CD14-positive monocyte (primary cell): ENCODE data around the gene EYS. TPM values are rescaled to one million over a fixed set of nuclear protein-coding genes. Genes with fewer than 3 reads are reported as not detected.

Source experiments
- DNase-seq, 3 donors: peaks; one replicate each; pipeline ENCODE4 v3.0.0-alpha.2; 2011 to 2022
- H2AFZ ChIP-seq: 2 replicates; pipeline ENCODE4 v1.6.0; 2012; ENCODE audit warnings: mild to moderate bottlenecking, low read depth, low read length, inconsistent platforms; ENCODE audit not compliant: insufficient read depth, poor library complexity, severe bottlenecking
- H3K27ac ChIP-seq, 2 donors: 1 replicate in 1 of 2; 2 replicates in 1 of 2; pipeline ENCODE4 v1.5.1; 2012 to 2013; ENCODE audit warnings: low read length in 2 of 2, control low read depth in 1 of 2, inconsistent platforms in 1 of 2, low read depth in 1 of 2, mild to moderate bottlenecking in 1 of 2
- H3K27me3 ChIP-seq, 2 donors: one replicate each; pipeline versions ENCODE4 v1.6.0 to v1.6.1; 2011 to 2013; ENCODE audit warnings: low read length in 2 of 2; ENCODE audit not compliant: control insufficient read depth in 2 of 2, insufficient read depth in 2 of 2
- H3K36me3 ChIP-seq, 2 donors: replicated peaks in 1 of 2; 1 replicate in 1 of 2; 2 replicates in 1 of 2; pipeline versions ENCODE4 v1.5.1 to v1.6.1; 2012 to 2013; ENCODE audit warnings: low read length in 2 of 2, control low read depth in 1 of 2, inconsistent platforms in 1 of 2, mild to moderate bottlenecking in 1 of 2; ENCODE audit not compliant: insufficient read depth in 2 of 2, control insufficient read depth in 1 of 2
- H3K4me1 ChIP-seq, 2 donors: 1 replicate in 1 of 2; 2 replicates in 1 of 2; pipeline versions ENCODE4 v1.5.1 to v1.6.1; 2012 to 2013; ENCODE audit warnings: low read length in 2 of 2, control low read depth in 1 of 2, inconsistent platforms in 1 of 2, mild to moderate bottlenecking in 1 of 2, moderate library complexity in 1 of 2; ENCODE audit not compliant: insufficient read depth in 2 of 2, control insufficient read depth in 1 of 2
- H3K4me2 ChIP-seq: replicated peaks from 2 replicates; pipeline ENCODE3; 2012; ENCODE audit warnings: low read length, moderate library complexity, mild to moderate bottlenecking; ENCODE audit not compliant: poor library complexity, severe bottlenecking; ENCODE audit errors: extremely low read depth
- H3K4me3 ChIP-seq, 3 experiments: fragments of 200-600 bp in 1 of 3; sonication (generic) in 1 of 3; replicated peaks in 1 of 3; 1 replicate in 2 of 3; 2 replicates in 1 of 3; pipeline ENCODE4 v1.5.1; 2011 to 2013; ENCODE audit warnings: low read length in 3 of 3, mild to moderate bottlenecking in 3 of 3, control low read depth in 2 of 3, low read depth in 2 of 3, inconsistent platforms in 1 of 3, moderate library complexity in 1 of 3
- H3K79me2 ChIP-seq: 2 replicates; pipeline ENCODE4 v1.6.0; 2012; ENCODE audit warnings: mild to moderate bottlenecking, control low read depth, inconsistent platforms, low read length, moderate library complexity; ENCODE audit not compliant: insufficient read depth
- H3K9ac ChIP-seq: 2 replicates; pipeline ENCODE4 v1.6.0; 2017; ENCODE audit warnings: low read length, mild to moderate bottlenecking; ENCODE audit not compliant: insufficient read depth, poor library complexity, severe bottlenecking
- H3K9me3 ChIP-seq, 2 donors: replicated peaks in 1 of 2; 1 replicate in 1 of 2; 2 replicates in 1 of 2; pipeline versions ENCODE4 v1.5.1 to v1.6.1; 2012 to 2013; ENCODE audit warnings: low read length in 2 of 2, control low read depth in 1 of 2; ENCODE audit not compliant: control insufficient read depth in 1 of 2, insufficient read depth in 1 of 2
- H4K20me1 ChIP-seq: 2 replicates; pipeline ENCODE4 v1.6.0; 2012; ENCODE audit warnings: mild to moderate bottlenecking, low read length, control low read depth, moderate library complexity; ENCODE audit not compliant: insufficient read depth
- H3K27ac Mint-ChIP-seq, 7 donors: one replicate each; pipeline ENCODE4 v1.8.0; 2020; ENCODE audit warnings: mild to moderate bottlenecking in 7 of 7, mixed read lengths in 7 of 7, moderate library complexity in 6 of 7, inconsistent platforms in 2 of 7
- H3K27me3 Mint-ChIP-seq, 3 donors: one replicate each; pipeline ENCODE4 v1.8.0; 2021 to 2022; ENCODE audit warnings: low read depth in 3 of 3, mild to moderate bottlenecking in 3 of 3, mixed read lengths in 3 of 3, moderate library complexity in 3 of 3, inconsistent platforms in 1 of 3
- H3K36me3 Mint-ChIP-seq, 2 donors: one replicate each; pipeline ENCODE4 v1.8.0; 2020; ENCODE audit warnings: mixed read lengths in 2 of 2, inconsistent platforms in 1 of 2, mild to moderate bottlenecking in 1 of 2
- H3K4me1 Mint-ChIP-seq: one replicate; pipeline ENCODE4 v1.8.0; 2020; ENCODE audit warnings: mild to moderate bottlenecking, mixed read lengths
- H3K4me3 Mint-ChIP-seq, 2 donors: one replicate each; pipeline ENCODE4 v1.8.0; 2020; ENCODE audit warnings: mild to moderate bottlenecking in 2 of 2, mixed read lengths in 2 of 2, moderate library complexity in 1 of 2
- H3K9me3 Mint-ChIP-seq, 7 donors: one replicate each; pipeline ENCODE4 v1.8.0; 2020 to 2022; ENCODE audit warnings: mixed read lengths in 7 of 7, mild to moderate bottlenecking in 6 of 7, moderate library complexity in 6 of 7, inconsistent platforms in 2 of 7
- CTCF ChIP-seq: fragments of 200-600 bp; IDR thresholded peaks from one replicate; pipeline ENCODE4 v1.8.0; 2022; ENCODE audit warnings: antibody characterized with exemption, mild to moderate bottlenecking
- WGBS: methylation state at CpG from one replicate; pipeline ENCODE4 v1.1.5; 2013; ENCODE audit warnings: missing lambda C conversion rate; ENCODE audit not compliant: insufficient coverage; 5-methylcytosine and 5-hydroxymethylcytosine counted together
- intact Hi-C, 2 donors: fragments of 100-400 bp; cut with micrococcal nuclease; formaldehyde crosslinking; loops; one replicate each; pipeline versions ENCODE4 v1.15.0 to v1.15.1; 2023
- polyA plus RNA-seq, 3 donors: library from polyadenylated mRNA; depleted of rRNA in 1 of 3; unstranded in 2 of 3; stranded (reverse) in 1 of 3; fragments of 300-500 nt in 2 of 3; fragments of >200 nt in 1 of 3; fragmentation: Illumina TruSeq in 2 of 3; gene quantifications; 1 replicate in 2 of 3; 2 replicates in 1 of 3; pipeline ENCODE4 v1.2.3, GENCODE V29; 2012 to 2021

The EYS gene
- polyA plus RNA-seq, 3 donors = 0.01 to 0.03 TPM; not detected in 1

- Histone ChIP-seq H3K79me2 (no peaks in the 10 kb centered on the region), H3K4me2 (no peak overlapping the region), H3K27ac (no peak overlapping the region), H4K20me1 (no peaks in the 10 kb centered on the region), H3K36me3 (no peaks in the 10 kb centered on the region), H3K27me3 (no peaks in the 10 kb centered on the region), H3K9me3 (no peaks in the 10 kb centered on the region), H3K4me1 (no peaks in the 10 kb centered on the region), H3K4me3 (no peak overlapping the region), H2AFZ (no peak overlapping the region), H3K9ac (no peak overlapping the region)
- H3K27me3 Mint-ChIP-seq = no peaks in the 10 kb centered on the region
- H3K36me3 Mint-ChIP-seq = no peaks in the 10 kb centered on the region
- H3K4me1 Mint-ChIP-seq = no peaks in the 10 kb centered on the region
- H3K9me3 Mint-ChIP-seq = peaks cover 0 to 1% (median 0%) of the 10 kb centered on the region in 7 donors
- no peak overlapping the region for H3K4me3 Mint-ChIP-seq
- intact Hi-C loops = no loop called here
- DNase-seq = no peak
- 64% methylated on average over 2 of the region's 4 CpGs for whole genome bisulfite sequencing
- no peak for TF ChIP-seq CTCF
- no peak overlapping the region for H3K27ac Mint-ChIP-seq
Measured at GRCh38 chr6:64985726-64986125, 721.3 kb downstream of the EYS start.

- no peaks in the 10 kb centered on the region for H3K9me3 ChIP-seq
- no peaks in the 10 kb centered on the region for H3K4me1 Mint-ChIP-seq
- H3K79me2 ChIP-seq = no peaks in the 10 kb centered on the region
- no peak for DNase-seq
- no peak overlapping the region for H3K4me2 ChIP-seq
- peaks cover 0 to 1% (median 0%) of the 10 kb centered on the region in 7 donors for H3K9me3 Mint-ChIP-seq
- no CpG with 5 or more reads among the region's 1 CpG for WGBS
- no peak overlapping the region for H3K4me3 ChIP-seq
- intact Hi-C loops = no loop called here
- no peak overlapping the region for H3K9ac ChIP-seq
- TF ChIP-seq CTCF = no peak
- no peaks in the 10 kb centered on the region for H4K20me1 ChIP-seq
- H3K27me3 Mint-ChIP-seq = no peaks in the 10 kb centered on the region
- H3K4me3 Mint-ChIP-seq = no peak overlapping the region
- no peaks in the 10 kb centered on the region for H3K4me1 ChIP-seq
- no peaks in the 10 kb centered on the region for H3K36me3 ChIP-seq
- H3K36me3 Mint-ChIP-seq = no peaks in the 10 kb centered on the region
- no peak overlapping the region for H3K27ac ChIP-seq
- H3K27me3 ChIP-seq = no peaks in the 10 kb centered on the region
- no peak overlapping the region for H3K27ac Mint-ChIP-seq
- H2AFZ ChIP-seq = no peak overlapping the region
Measured at GRCh38 chr6:64984948-64985347, 722.1 kb downstream of the EYS start.
